PC-3 (cell line): Measurements from ENCODE around the gene NAA25. TPM values are rescaled to one million over a fixed set of nuclear protein-coding genes. Genes with fewer than 3 reads are reported as not detected.

ENCODE experiments used
- ATAC-seq: fragments of 200-7000 bp; cut with Tn5 transposase; 2 replicates; pipeline ENCODE4 v1.9.1; 2020; ENCODE audit warnings: mild to moderate bottlenecking, moderate library complexity
- BruUV-seq: library from RNA; stranded (reverse); fragments of 400-500 nt; replicated peaks from 2 replicates; lab custom pipeline; 2021; lab: Mats Ljungman, UMichigan
- CTCF ChIA-PET: fragments of 300-600 bp; sonication (Branson Sonifier 250); formaldehyde crosslinking; loops from one replicate; lab custom pipeline; 2022; ENCODE audit warnings: antibody characterized with exemption; lab: Charles Lee
- POLR2A ChIA-PET: fragments of 300-600 bp; sonication (Branson Sonifier 250); formaldehyde crosslinking; loops from one replicate; lab custom pipeline; 2022; ENCODE audit warnings: antibody characterized with exemption; ENCODE audit not compliant: unreplicated experiment; lab: Charles Lee
- DNase-seq: peaks from one replicate; pipeline ENCODE4 v3.0.0-alpha.2; 2015
- H2AFZ ChIP-seq: fragments of 300-600 bp; sonication (generic); 2 replicates; pipeline ENCODE4 v1.6.0; 2016; ENCODE audit warnings: antibody characterized with exemption, low read length
- H3F3A ChIP-seq: fragments of 300-600 bp; sonication (generic); one replicate; pipeline ENCODE4 v1.6.0; 2017; ENCODE audit warnings: antibody characterized with exemption, low read length, control low read depth, mild to moderate bottlenecking; ENCODE audit not compliant: unreplicated experiment
- H3K27ac ChIP-seq: fragments of 300-600 bp; sonication (generic); 2 replicates; pipeline ENCODE4 v1.5.1; 2016; ENCODE audit warnings: mild to moderate bottlenecking, low read length
- H3K27me3 ChIP-seq: fragments of 300-600 bp; sonication (generic); 2 replicates; pipeline ENCODE4 v1.6.1; 2016; ENCODE audit warnings: low read length, mixed read lengths
- H3K36me3 ChIP-seq: fragments of 300-600 bp; sonication (generic); 2 replicates; pipeline ENCODE4 v1.6.1; 2016; ENCODE audit warnings: low read depth, mixed run types, low read length, mixed read lengths
- H3K4me1 ChIP-seq: fragments of 300-600 bp; sonication (generic); 2 replicates; pipeline ENCODE4 v1.5.1; 2016; ENCODE audit warnings: low read length; ENCODE audit not compliant: insufficient read depth
- H3K4me2 ChIP-seq: fragments of 300-600 bp; sonication (generic); 2 replicates; pipeline ENCODE4 v1.6.0; 2016; ENCODE audit warnings: low read length
- H3K4me3 ChIP-seq: fragments of 300-600 bp; sonication (generic); 2 replicates; pipeline ENCODE4 v1.5.1; 2016; ENCODE audit warnings: mild to moderate bottlenecking, low read length, mixed read lengths
- H3K79me2 ChIP-seq: fragments of 300-600 bp; sonication (generic); 2 replicates; pipeline ENCODE4 v1.6.1; 2017; ENCODE audit warnings: low read length, mixed read lengths
- H3K9ac ChIP-seq: fragments of 300-600 bp; sonication (generic); 2 replicates; pipeline ENCODE4 v1.6.0; 2016; ENCODE audit warnings: mild to moderate bottlenecking, low read length
- H3K9me2 ChIP-seq: fragments of 300-600 bp; sonication (generic); replicated peaks from 2 replicates; pipeline ENCODE4 v1.6.1; 2016; ENCODE audit warnings: mixed run types, low read length, mixed read lengths
- H3K9me3 ChIP-seq: fragments of 300-600 bp; sonication (generic); 2 replicates; pipeline ENCODE4 v1.6.1; 2016; ENCODE audit warnings: low read length, mixed read lengths
- H4K20me1 ChIP-seq: fragments of 300-600 bp; sonication (generic); 2 replicates; pipeline ENCODE4 v1.6.1; 2016; ENCODE audit warnings: low read length, mixed read lengths
- CTCF ChIP-seq: fragments of 300-600 bp; sonication (generic); conservative IDR thresholded peaks from 2 replicates; pipeline ENCODE4 v1.5.1; 2017; ENCODE audit warnings: antibody characterized with exemption, low read depth, mild to moderate bottlenecking, low read length
- EZH2 ChIP-seq: fragments of 300-600 bp; sonication (generic); IDR thresholded peaks from one replicate; pipeline ENCODE4 v1.6.1; 2017; ENCODE audit warnings: antibody characterized with exemption, mild to moderate bottlenecking, low read length; ENCODE audit not compliant: unreplicated experiment
- EZH2phosphoT487 ChIP-seq: fragments of 300-600 bp; sonication (generic); IDR thresholded peaks from 2 replicates; pipeline ENCODE4 v1.6.1; 2018; ENCODE audit warnings: mild to moderate bottlenecking, antibody characterized with exemption, low read length, borderline replicate concordance
- intact Hi-C: fragments of 100-400 bp; cut with micrococcal nuclease; formaldehyde crosslinking; loops from 2 replicates; pipeline ENCODE4 v1.9.0; 2023
- total RNA-seq: library from RNA; depleted of rRNA; stranded (reverse); fragments of >200 nt; gene quantifications from 2 replicates; pipeline ENCODE4 v1.2.3, GENCODE V29; 2014

The NAA25 gene
- total RNA-seq, 1 experiment from 2014 or later, result 33.3 TPM

GRCh38 chr12:112066566-112066965, 42.0 kb downstream of the NAA25 start:
- POLR2A ChIA-PET, result interaction anchor here (0.6 kb wide), 1 partner anchor 106 kb away, joined by 3 read pairs; no protein-coding TSS in a partner anchor
- H2AFZ ChIP-seq, result no peak overlapping the region
- no peak overlapping the region for H3K4me2 ChIP-seq
- ATAC-seq (no peak), DNase-seq (no peak)
- H3K9ac ChIP-seq, result no peak overlapping the region
- no peaks in the 10 kb centered on the region for H3K27me3 ChIP-seq
- H3K9me2 ChIP-seq, result no peaks in the 10 kb centered on the region
- H4K20me1 ChIP-seq, result no peaks in the 10 kb centered on the region
- peaks cover 66% of the 10 kb centered on the region for H3K36me3 ChIP-seq
- H3K79me2 ChIP-seq, result no peaks in the 10 kb centered on the region
- no peaks in the 10 kb centered on the region for H3K9me3 ChIP-seq
- peaks cover 12% of the 10 kb centered on the region for H3F3A ChIP-seq
- H3K27ac ChIP-seq, result no peak overlapping the region
- intact Hi-C loops, result no loop called here
- CTCF ChIA-PET, result no interaction called here
- BruUV-seq, result no TSS peak
- TF ChIP-seq EZH2phosphoT487, result no peak
- no peak for TF ChIP-seq EZH2
- TF ChIP-seq CTCF, result no peak
- no peaks in the 10 kb centered on the region for H3K4me1 ChIP-seq
- no peak overlapping the region for H3K4me3 ChIP-seq

- H3K79me2 ChIP-seq, result no peaks in the 10 kb centered on the region
- no peak overlapping the region for H3K27ac ChIP-seq
- ChIA-PET CTCF (no interaction called here), POLR2A (interaction anchor here (0.8 kb wide), 1 partner anchor 90 kb away, joined by 4 read pairs; no protein-coding TSS in a partner anchor)
- no peaks in the 10 kb centered on the region for H3K9me2 ChIP-seq
- peaks cover 18% of the 10 kb centered on the region for H3F3A ChIP-seq
- TF ChIP-seq CTCF, result no peak
- TF ChIP-seq EZH2phosphoT487, result no peak
- TF ChIP-seq EZH2, result no peak
- intact Hi-C loops, result no loop called here
- no peak overlapping the region for H3K9ac ChIP-seq
- H4K20me1 ChIP-seq, result no peaks in the 10 kb centered on the region
- H3K9me3 ChIP-seq, result no peaks in the 10 kb centered on the region
- peaks cover 71% of the 10 kb centered on the region for H3K36me3 ChIP-seq
- no peaks in the 10 kb centered on the region for H3K4me1 ChIP-seq
- BruUV-seq, result no TSS peak
- ATAC-seq (no peak), DNase-seq (no peak)
- H3K4me2 ChIP-seq, result no peak overlapping the region
- H3K4me3 ChIP-seq, result no peak overlapping the region
- H2AFZ ChIP-seq, result no peak overlapping the region
- H3K27me3 ChIP-seq, result no peaks in the 10 kb centered on the region
Observed at GRCh38 chr12:112063273-112063672, 45.3 kb downstream of the NAA25 start.

- Histone ChIP-seq H3K36me3 (peaks cover 67% of the 10 kb centered on the region), H2AFZ (no peak overlapping the region), H3K27me3 (no peaks in the 10 kb centered on the region), H3K9me2 (no peaks in the 10 kb centered on the region), H3K4me1 (no peaks in the 10 kb centered on the region), H3F3A (peaks cover 14% of the 10 kb centered on the region), H4K20me1 (no peaks in the 10 kb centered on the region), H3K9ac (no peak overlapping the region), H3K79me2 (no peaks in the 10 kb centered on the region), H3K4me3 (no peak overlapping the region), H3K9me3 (no peaks in the 10 kb centered on the region), H3K27ac (no peak overlapping the region), H3K4me2 (no peak overlapping the region)
- ATAC-seq (no peak), DNase-seq (no peak)
- intact Hi-C loops, result no loop called here
- TF ChIP-seq CTCF (no peak), EZH2 (no peak), EZH2phosphoT487 (no peak)
- ChIA-PET CTCF (no interaction called here), POLR2A (no interaction called here)
- BruUV-seq, result no TSS peak
Observed at GRCh38 chr12:112061137-112061536, 47.4 kb downstream of the NAA25 start.
